Stimulated activated CD8-positive, alpha-beta memory T cell treated with anti-CD3 and anti-CD28 coated beads, Interleukin-12 subunit alpha, Interleukin-12 subunit beta, amount 100 ng/mL, for 24 hours (primary cell): Measurements from ENCODE around the gene PLP2.

Source experiments
- DNase-seq: peaks from one replicate; pipeline ENCODE4 v3.0.0-alpha.2; 2020; ENCODE audit errors: extremely low read depth

PLP2 gene

GRCh38 chrX:49186125-49187027, 14.7 kb downstream of the PLP2 start, which contains the start of gene PRICKLE3:
PRICKLE3 (minus strand) TSS chrX:49186373; CDS start chrX:49186297, 76 bp downstream.
- no peak for DNase-seq

DNA sequence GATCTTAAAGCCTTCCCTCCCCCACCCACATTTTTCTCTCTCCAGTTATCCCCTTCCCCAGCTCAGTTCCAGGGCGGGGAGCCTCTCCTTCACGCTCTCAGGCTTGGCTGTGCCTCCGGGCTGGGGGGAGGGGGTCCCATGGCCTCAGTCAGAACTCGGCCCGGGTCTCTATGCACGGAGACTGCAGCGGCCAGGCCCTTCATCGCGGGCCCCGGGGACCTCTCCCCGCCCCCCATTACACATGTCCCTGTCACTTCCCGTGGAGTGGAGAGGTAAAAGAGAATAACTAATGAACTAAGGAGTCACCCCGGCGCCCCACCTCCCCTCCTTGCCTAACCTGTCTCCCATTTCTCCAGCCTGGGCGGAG, 15.3 kb downstream of the PLP2 start:
- no peak for DNase-seq

- no peak for DNase-seq
Observed at GRCh38 chrX:49187526-49187925, 15.8 kb downstream of the PLP2 start.

GRCh38 chrX:49188468-49189076, 16.9 kb downstream of the PLP2 start:
- DNase-seq = no peak

DNA sequence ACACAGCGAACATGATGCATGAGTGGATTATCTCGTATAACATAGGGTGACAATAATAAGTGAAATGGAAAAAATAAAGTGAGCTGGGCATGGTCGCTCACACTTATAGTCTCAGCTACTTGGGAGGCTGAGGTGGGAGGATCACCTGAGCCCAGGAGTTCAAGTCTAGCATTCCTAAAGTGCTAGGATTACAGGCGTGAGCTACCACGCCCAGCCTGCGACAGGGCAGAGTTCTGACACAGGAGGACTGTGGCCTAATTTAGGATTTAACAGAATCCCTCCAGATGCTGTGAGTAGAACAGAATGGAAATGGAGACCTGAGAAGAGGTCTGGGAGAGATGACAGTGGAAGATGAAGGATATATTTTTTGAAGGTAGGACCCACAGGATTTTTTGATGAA, 17.9 kb downstream of the PLP2 start:
- DNase-seq = no peak

DNA sequence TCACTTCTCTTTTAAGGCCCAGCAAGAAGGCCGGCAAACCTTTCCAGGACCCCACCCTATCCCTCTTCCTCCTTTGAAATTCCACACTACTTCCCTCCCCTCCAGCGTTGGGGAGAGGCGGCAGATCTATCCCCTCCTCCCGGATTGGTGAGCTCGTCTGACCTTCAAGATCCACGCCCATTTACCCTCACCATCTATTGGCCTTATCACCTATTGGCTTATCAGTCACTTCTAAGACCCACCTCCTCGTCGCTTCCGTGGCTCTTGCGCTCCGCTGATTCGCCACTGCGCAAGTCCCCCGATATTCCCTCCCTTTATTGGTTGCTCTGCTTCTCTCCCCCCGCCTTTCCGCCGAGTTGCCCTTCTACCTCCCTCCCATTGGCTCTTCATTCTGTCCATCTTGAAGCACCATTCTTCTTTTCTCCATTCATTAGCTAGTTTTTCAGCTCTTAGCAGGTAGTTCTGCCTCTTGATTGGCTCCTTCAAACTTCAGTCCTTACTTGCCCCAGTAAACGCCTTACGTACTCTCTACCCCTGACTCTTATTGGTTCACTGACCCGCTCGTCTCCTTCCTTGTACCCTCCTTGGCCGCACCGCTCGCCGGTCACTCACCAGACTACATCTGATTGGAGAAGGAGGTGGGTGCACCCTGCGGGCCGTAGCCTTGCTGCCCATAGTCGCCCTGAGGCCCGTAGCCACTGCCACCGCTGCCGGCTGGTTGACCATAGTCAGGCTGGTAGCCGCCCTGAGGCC, 19.3 kb downstream of the PLP2 start:
- peak; percentile 56 for DNase-seq

DNA sequence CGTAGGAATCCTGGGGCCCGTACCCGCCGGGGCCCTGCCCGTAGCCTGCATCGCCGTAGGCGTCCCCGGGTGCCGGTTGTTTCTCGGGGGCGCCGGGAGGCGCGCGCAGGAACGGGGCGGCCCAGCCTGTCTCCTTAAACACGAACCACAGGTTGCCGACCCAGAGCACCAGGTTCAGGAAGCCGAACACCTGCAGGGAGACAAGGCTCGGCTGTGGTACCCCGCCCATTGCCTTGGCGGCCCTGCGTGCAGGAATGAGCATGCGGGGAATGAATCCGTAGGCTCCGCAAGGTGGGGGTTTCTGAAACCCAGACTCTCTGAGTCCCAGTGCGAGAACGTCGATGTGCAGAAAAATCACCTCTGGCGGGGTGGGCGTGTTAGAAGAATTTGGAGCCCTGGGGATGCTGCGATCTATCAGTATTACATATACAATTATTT, 19.9 kb downstream of the PLP2 start:
- DNase-seq = no peak

GRCh38 chrX:49192722-49193328, 21.1 kb downstream of the PLP2 start:
- DNase-seq = no peak

- DNase-seq = no peak
Observed at GRCh38 chrX:49193542-49193964, 21.9 kb downstream of the PLP2 start.

DNA sequence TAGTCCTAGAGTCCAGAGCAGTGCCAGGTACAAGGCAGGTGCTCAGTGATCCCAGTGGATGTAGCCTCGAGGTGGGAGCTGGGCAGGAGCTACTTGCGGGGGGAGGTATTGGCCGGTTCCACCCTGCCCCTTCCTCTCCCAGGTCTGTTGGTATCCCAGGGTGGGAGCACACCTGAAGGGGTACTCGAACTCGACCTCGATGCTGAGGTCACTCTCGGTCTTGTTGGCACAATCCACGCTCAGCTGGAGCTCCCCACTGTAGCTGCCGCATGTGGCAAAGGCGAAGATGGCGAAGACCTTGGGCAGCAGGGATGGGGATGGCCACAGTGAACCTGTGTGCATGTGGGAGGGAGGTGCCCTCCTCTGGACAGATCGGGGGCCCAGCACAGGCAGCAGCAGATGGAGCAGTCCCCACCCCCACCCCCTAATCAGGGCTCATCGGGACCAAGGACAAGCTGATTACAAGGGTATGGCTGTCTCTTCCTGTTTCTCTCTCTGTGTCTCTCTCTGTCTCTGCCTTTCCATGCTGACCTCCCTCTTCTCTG, 25.9 kb downstream of the PLP2 start:
- no peak for DNase-seq

- no peak for DNase-seq
Observed at GRCh38 chrX:49198540-49199314, 27.0 kb downstream of the PLP2 start.

DNA sequence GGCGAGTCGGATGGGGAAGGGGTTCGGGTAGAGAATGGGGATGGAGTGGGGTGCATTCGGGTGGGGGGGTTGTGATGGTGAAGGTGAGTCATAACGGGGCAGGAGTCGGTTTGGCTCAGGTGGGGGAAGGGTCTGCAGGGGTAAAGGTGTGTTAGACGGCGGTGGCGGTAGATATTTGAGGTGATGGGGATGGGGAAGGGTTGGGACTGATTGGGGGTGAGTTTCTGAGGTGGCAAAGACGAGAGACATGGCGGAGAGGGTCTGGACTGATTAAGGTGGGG, 27.6 kb downstream of the PLP2 start:
- DNase-seq = no peak

GRCh38 chrX:49199906-49200771, 28.4 kb downstream of the PLP2 start, which contains the start of gene SYP:
SYP (minus strand) TSS chrX:49200193; CDS start chrX:49200186, 7 bp downstream.
- peak; percentile 66 for DNase-seq

- no peak for DNase-seq
Observed at GRCh38 chrX:49202022-49202421, 30.3 kb downstream of the PLP2 start.

DNA sequence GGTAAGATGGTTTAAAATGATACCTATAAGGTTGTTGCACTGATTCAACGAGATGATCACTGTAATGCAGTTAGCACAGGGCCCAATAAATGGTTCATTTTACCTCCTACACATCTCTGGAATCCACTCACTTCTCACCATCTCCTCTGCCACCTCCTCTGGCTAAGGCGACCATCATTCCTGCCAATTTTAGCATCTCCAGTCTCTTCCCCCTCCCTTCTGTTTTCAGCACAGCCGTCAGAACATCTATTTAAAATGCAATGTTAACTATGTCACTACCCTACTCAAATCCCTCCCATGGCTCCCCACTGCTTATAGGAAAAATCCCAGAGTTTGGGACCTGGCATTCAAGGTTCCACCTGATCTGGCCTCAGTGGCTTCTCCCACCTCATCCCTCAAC, 31.8 kb downstream of the PLP2 start:
- no peak for DNase-seq

- DNase-seq = no peak
Observed at GRCh38 chrX:49204017-49204416, 32.3 kb downstream of the PLP2 start.

DNA sequence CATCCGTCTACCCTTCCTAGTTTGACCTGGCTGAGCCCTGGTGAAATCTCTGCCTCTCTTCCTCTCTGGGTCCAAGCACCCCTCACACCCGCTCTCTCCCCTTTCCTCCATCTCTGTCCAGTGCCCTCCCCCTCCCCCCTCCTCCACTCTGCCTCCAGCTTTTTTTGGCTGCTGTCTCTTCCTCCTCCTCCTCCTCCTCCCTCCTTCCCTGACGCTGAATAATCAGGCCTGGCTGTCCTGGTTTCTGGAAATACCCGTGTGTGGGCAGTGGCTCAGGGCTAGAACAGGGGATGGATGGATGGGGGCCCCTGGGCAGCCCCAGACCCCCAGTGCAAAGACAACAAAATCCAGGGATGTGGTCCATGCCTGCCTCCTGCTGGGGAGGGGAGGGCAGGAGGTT, 33.0 kb downstream of the PLP2 start:
- no peak for DNase-seq

DNA sequence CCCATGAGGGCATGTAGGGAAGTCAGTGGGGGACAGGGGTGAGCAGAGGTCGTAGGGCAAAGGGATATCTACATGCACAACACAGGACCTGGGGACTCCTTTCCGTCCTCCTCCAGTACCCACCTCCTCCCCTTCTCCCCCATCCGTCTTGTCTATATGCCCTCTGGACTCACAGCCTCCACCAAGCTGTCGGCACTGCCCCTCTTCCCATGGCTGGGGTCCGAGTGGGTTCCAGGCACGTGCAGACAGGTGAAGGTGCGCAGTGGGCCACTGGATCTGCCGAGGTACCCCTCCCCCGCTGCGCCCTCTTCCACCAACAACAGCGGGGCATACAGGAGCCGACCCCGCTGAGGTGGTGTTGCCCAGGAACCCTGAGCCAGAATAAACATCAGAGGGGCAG, 33.7 kb downstream of the PLP2 start:
- no peak for DNase-seq

GRCh38 chrX:49206543-49206942, 34.8 kb downstream of the PLP2 start:
- no peak for DNase-seq

GRCh38 chrX:49208399-49208798, 36.7 kb downstream of the PLP2 start:
- DNase-seq = no peak
